HepG2 (cell line): ENCODE results near the gene TUBB2B. TPM values are rescaled to one million over a fixed set of nuclear protein-coding genes. Genes with fewer than 3 reads are reported as not detected.
A peak's percentile ranks its signal among the peaks of the same experiment; 100 is the strongest.

Experiments used
- BORCS8-MEF2B ChIP-seq: sonication (generic); formaldehyde crosslinking; IDR thresholded peaks from 2 replicates; pipeline ENCODE4 v1.8.0; 2022; ENCODE audit warnings: mild to moderate bottlenecking, missing genetic modification reagents
- BRF2 ChIP-seq: sonication (generic); formaldehyde crosslinking; IDR thresholded peaks from 2 replicates; pipeline ENCODE4 v1.8.1; 2022; ENCODE audit warnings: mild to moderate bottlenecking, missing genetic modification reagents
- HDAC6 ChIP-seq: fragments of 200-600 bp; sonication (generic); IDR thresholded peaks from 2 replicates; pipeline ENCODE4 v1.7.0; 2017; ENCODE audit warnings: mild to moderate bottlenecking, antibody characterized with exemption, low read length, low read depth
- HMGA1 ChIP-seq: sonication (generic); formaldehyde crosslinking; conservative IDR thresholded peaks from 2 replicates; pipeline ENCODE4 v1.4.0; 2020; ENCODE audit warnings: missing genetic modification reagents
- KLF11 ChIP-seq: IDR thresholded peaks from 2 replicates; pipeline ENCODE4 v1.6.1; 2016; ENCODE audit warnings: missing compliant biosample characterization
- LCORL ChIP-seq, 2 experiments: fragments of 450-650 bp in 1 of 2; sonication (generic) in 1 of 2; formaldehyde crosslinking in 1 of 2; IDR thresholded peaks; 2 replicates each; pipeline versions ENCODE4 v1.5.0 to v1.6.1; 2017 to 2020; ENCODE audit warnings: antibody characterized with exemption in 1 of 2, missing genetic modification reagents in 1 of 2
- MLLT10 ChIP-seq: sonication (generic); formaldehyde crosslinking; IDR thresholded peaks from 2 replicates; pipeline ENCODE4 v1.4.0; 2020; ENCODE audit warnings: missing genetic modification reagents
- NCOA1 ChIP-seq: sonication (generic); formaldehyde crosslinking; IDR thresholded peaks from 2 replicates; pipeline ENCODE4 v1.9.0; 2021; ENCODE audit warnings: missing genetic modification reagents
- SALL1 ChIP-seq: sonication (generic); formaldehyde crosslinking; IDR thresholded peaks from 2 replicates; pipeline ENCODE4 v1.8.0; 2022; ENCODE audit warnings: mild to moderate bottlenecking, missing genetic modification reagents
- ZBTB14 ChIP-seq: sonication (generic); formaldehyde crosslinking; IDR thresholded peaks from 2 replicates; pipeline ENCODE4 v1.4.0; 2020; ENCODE audit warnings: missing genetic modification reagents
- ZFY ChIP-seq: sonication (generic); formaldehyde crosslinking; IDR thresholded peaks from 2 replicates; pipeline ENCODE4 v1.4.0; 2020; ENCODE audit warnings: missing genetic modification reagents
- ZKSCAN8 ChIP-seq: IDR thresholded peaks from 2 replicates; pipeline ENCODE4 v1.6.1; 2016; ENCODE audit warnings: borderline replicate concordance, missing genetic modification reagents, missing compliant biosample characterization
- ZMAT5 ChIP-seq: sonication (generic); formaldehyde crosslinking; IDR thresholded peaks from 2 replicates; pipeline ENCODE4 v1.5.0; 2020; ENCODE audit warnings: mild to moderate bottlenecking, low read depth, missing genetic modification reagents, borderline replicate concordance
- ZNF512B ChIP-seq: sonication (generic); formaldehyde crosslinking; IDR thresholded peaks from 2 replicates; pipeline ENCODE4 v1.5.1; 2020; ENCODE audit warnings: missing genetic modification reagents, mild to moderate bottlenecking, borderline replicate concordance
- ZNF749 ChIP-seq: sonication (generic); formaldehyde crosslinking; IDR thresholded peaks from 2 replicates; pipeline ENCODE4 v1.8.0; 2022; ENCODE audit warnings: mild to moderate bottlenecking, missing genetic modification reagents, moderate library complexity, borderline replicate concordance
- ZNF761 ChIP-seq: sonication (generic); formaldehyde crosslinking; conservative IDR thresholded peaks from 2 replicates; pipeline ENCODE4 v1.4.0; 2020; ENCODE audit warnings: mild to moderate bottlenecking, missing genetic modification reagents
- ZNF772 ChIP-seq: sonication (generic); formaldehyde crosslinking; IDR thresholded peaks from 2 replicates; pipeline ENCODE4 v1.5.0; 2020; ENCODE audit warnings: mild to moderate bottlenecking, missing genetic modification reagents
- ZSCAN31 ChIP-seq: sonication (generic); formaldehyde crosslinking; IDR thresholded peaks from 2 replicates; pipeline ENCODE4 v1.5.0; 2020; ENCODE audit warnings: low read depth, mild to moderate bottlenecking, missing genetic modification reagents
- polyA plus RNA-seq, 8 experiments: library from polyadenylated mRNA; depleted of rRNA in 3 of 8; stranded (reverse) in 7 of 8; unstranded in 1 of 8; fragments of >200 nt; fragmentation: Illumina TruSeq in 4 of 8; extraction: Trizol in 4 of 8; gene quantifications; 2 replicates each; pipeline versions ENCODE4 v1.2.1 to v1.2.3, GENCODE V29; 2011 to 2016; ENCODE audit warnings: low read depth in 4 of 8, missing spikeins in 1 of 8, mixed read lengths in 1 of 8; ENCODE audit not compliant: insufficient read depth in 1 of 8
- total RNA-seq, 5 experiments: library from RNA; depleted of rRNA; stranded (reverse); fragments of >200 nt; fragmentation: Illumina TruSeq; extraction: Trizol; gene quantifications; 2 replicates each; pipeline ENCODE4 v1.2.3, GENCODE V29; 2016; ENCODE audit warnings: low read depth in 1 of 5
- TF ChIP-seq, protein P1 (sequence below): IDR thresholded peaks from 2 replicates; pipeline ENCODE4 v1.6.1; 2016; ENCODE audit warnings: missing compliant biosample characterization, missing genetic modification reagents, borderline replicate concordance
- TF ChIP-seq, protein P2 (sequence below): sonication (generic); formaldehyde crosslinking; IDR thresholded peaks from 2 replicates; pipeline ENCODE4 v1.5.1; 2020; ENCODE audit warnings: missing genetic modification reagents, mild to moderate bottlenecking, borderline replicate concordance

The TUBB2B gene
- total and polyA plus RNA-seq, 2 of the 13 experiments (the other 11 are each of a cell fraction or from before 2014, with no cell fraction given): 10.3 to 23.6 TPM

DNA sequence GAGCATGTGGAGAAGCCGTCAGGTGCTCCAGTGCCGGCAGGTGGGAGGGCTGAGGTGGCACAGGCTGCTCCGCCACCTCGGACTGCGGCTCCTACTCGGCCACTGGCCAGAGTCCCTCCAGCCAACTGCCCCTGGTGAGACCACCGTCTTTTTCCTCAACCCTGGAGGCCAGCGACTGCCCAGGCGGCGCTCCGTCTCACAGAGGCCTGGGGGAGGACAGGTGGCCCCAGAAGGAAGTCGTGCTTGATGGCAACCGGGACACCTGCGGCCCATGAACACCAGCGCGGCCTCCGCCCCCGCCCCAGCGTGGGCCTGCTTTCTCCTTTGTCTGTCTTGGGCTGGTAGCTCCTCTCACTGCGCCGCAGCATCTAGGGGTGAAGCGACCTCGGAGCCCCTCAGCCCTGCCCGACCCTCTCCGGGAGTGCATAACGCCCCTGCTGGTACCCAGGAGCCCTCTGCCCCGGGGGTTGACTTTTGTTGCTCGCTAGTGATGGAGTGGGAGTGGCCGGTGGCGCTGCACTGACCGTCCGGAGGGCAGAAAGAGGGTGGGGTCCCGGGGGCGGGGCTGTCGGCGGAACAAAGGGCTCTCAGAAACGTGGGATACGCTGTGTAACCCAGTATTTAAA, 706 bp upstream of the TUBB2B start (continued):
- TF ChIP-seq ZBTB14 (CRISPR knock-in tag) (no peak), ZSCAN31 (CRISPR knock-in tag) (no peak), ZNF772 (CRISPR knock-in tag) (no peak), NCOA1 (CRISPR knock-in tag) (no peak), ZNF761 (CRISPR knock-in tag) (no peak), ZKSCAN8 (CRISPR knock-in tag) (no peak), HMGA1 (CRISPR knock-in tag) (no peak), SALL1 (CRISPR knock-in tag) (peak; percentile 25; the same call in 1 of the 2 replicates), BORCS8-MEF2B (CRISPR knock-in tag) (no peak), MLLT10 (CRISPR knock-in tag) (no peak), BRF2 (CRISPR knock-in tag) (no peak), KLF11 (CRISPR knock-in tag) (no peak), ZNF512B (no peak), ZMAT5 (CRISPR knock-in tag) (no peak), LCORL (IDR thresholded peaks at IDR 0.05) (no peak), LCORL (CRISPR knock-in tag; IDR thresholded peaks at IDR 0.05) (no peak), ZFY (no peak), ZNF749 (CRISPR knock-in tag) (no peak), HDAC6 (no peak)
- TF ChIP-seq, protein P1, sequence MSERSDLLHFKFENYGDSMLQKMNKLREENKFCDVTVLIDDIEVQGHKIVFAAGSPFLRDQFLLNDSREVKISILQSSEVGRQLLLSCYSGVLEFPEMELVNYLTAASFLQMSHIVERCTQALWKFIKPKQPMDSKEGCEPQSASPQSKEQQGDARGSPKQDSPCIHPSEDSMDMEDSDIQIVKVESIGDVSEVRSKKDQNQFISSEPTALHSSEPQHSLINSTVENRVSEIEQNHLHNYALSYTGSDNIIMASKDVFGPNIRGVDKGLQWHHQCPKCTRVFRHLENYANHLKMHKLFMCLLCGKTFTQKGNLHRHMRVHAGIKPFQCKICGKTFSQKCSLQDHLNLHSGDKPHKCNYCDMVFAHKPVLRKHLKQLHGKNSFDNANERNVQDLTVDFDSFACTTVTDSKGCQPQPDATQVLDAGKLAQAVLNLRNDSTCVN: no peak
- TF ChIP-seq, protein P2, sequence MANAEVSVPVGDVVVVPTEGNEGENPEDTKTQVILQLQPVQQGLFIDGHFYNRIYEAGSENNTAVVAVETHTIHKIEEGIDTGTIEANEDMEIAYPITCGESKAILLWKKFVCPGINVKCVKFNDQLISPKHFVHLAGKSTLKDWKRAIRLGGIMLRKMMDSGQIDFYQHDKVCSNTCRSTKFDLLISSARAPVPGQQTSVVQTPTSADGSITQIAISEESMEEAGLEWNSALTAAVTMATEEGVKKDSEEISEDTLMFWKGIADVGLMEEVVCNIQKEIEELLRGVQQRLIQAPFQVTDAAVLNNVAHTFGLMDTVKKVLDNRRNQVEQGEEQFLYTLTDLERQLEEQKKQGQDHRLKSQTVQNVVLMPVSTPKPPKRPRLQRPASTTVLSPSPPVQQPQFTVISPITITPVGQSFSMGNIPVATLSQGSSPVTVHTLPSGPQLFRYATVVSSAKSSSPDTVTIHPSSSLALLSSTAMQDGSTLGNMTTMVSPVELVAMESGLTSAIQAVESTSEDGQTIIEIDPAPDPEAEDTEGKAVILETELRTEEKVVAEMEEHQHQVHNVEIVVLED (CRISPR knock-in tag): no peak
